AG09319 (cell line): Measurements from ENCODE around the gene FBXO30.

ENCODE experiments used
- DNase-seq: peaks from one replicate; pipeline ENCODE4 v3.0.0-alpha.2; 2010; ENCODE audit warnings: low read depth; ENCODE audit errors: extremely low read depth
- CTCF ChIP-seq: IDR thresholded peaks from 2 replicates; pipeline ENCODE4 v1.5.1; 2011; ENCODE audit warnings: low read depth, mild to moderate bottlenecking, inconsistent platforms, low read length, moderate library complexity

Gene FBXO30

GRCh38 chr6:145755682-145756081 is 58.9 kb downstream of the FBXO30 start:
- no peak for TF ChIP-seq CTCF

GRCh38 chr6:145752638-145753037 is 62.0 kb downstream of the FBXO30 start:
- no peak for TF ChIP-seq CTCF

More at GRCh38 chr6:145755682-145756081, 58.9 kb downstream of the FBXO30 start:
- no peak for DNase-seq

GRCh38 chr6:145749632-145750031 is 65.0 kb downstream of the FBXO30 start:
- TF ChIP-seq CTCF: no peak
- DNase-seq: peak; percentile 32

More at GRCh38 chr6:145752638-145753037, 62.0 kb downstream of the FBXO30 start:
- no peak for DNase-seq

GRCh38 chr6:145745861-145746260 is 68.7 kb downstream of the FBXO30 start:
- TF ChIP-seq CTCF: no peak
- no peak for DNase-seq

GRCh38 chr6:145744619-145745018 is 70.0 kb downstream of the FBXO30 start:
- no peak for DNase-seq
- no peak for TF ChIP-seq CTCF
